HepG2 (cell line): ENCODE measurements around the gene SULT4A1. TPM values are rescaled to one million over a fixed set of nuclear protein-coding genes. Genes with fewer than 3 reads are reported as not detected.

Source experiments
- ATAC-seq: fragments of 200-7000 bp; cut with Tn5 transposase; 3 replicates; pipeline ENCODE4 v1.9.1; 2020; ENCODE audit warnings: mild to moderate bottlenecking, moderate library complexity
- BruUV-seq: library from RNA; stranded (reverse); fragments of 400-500 nt; replicated peaks from 2 replicates; lab custom pipeline; 2021; lab: Mats Ljungman, UMichigan
- CTCF ChIA-PET: fragments of 300-600 bp; formaldehyde crosslinking; extraction: SDS; loops from one replicate; lab custom pipeline; 2021; ENCODE audit warnings: low total read pairs, inconsistent platforms, low intra/inter-chr PET ratio; lab: Yijun Ruan, JAX
- POLR2A ChIA-PET: fragments of 350-600 bp; sonication (Branson Sonifier 250); formaldehyde crosslinking; loops from one replicate; lab custom pipeline; 2020; ENCODE audit warnings: antibody characterized with exemption, inconsistent platforms; lab: Yijun Ruan, JAX
- DNase-seq: peaks from one replicate; pipeline ENCODE4 v3.0.0-alpha.2; 2015; ENCODE audit warnings: low spot score
- FAIRE-seq: peaks from 3 replicates; lab custom pipeline; 2011; peaks lifted over from hg19 to GRCh38; lab: Jason Lieb, UNC
- H2AFZ ChIP-seq: one replicate; pipeline ENCODE4 v1.6.1; 2011; ENCODE audit warnings: low read length, inconsistent platforms
- H3K27ac ChIP-seq: fragments of 300-600 bp; 3 replicates; pipeline ENCODE4 v1.8.0; 2011; ENCODE audit warnings: mixed run types, mild to moderate bottlenecking, mixed read lengths, low read length, inconsistent platforms; ENCODE audit not compliant: insufficient read depth; ENCODE audit errors: extremely low read length
- H3K27me3 ChIP-seq, 2 experiments: fragments of 200-600 bp in 1 of 2; 2 replicates in 1 of 2; 3 replicates in 1 of 2; pipeline versions ENCODE4 v1.6.0 to v1.8.0; 2011; ENCODE audit warnings: low read length in 2 of 2, mild to moderate bottlenecking in 2 of 2, moderate library complexity in 2 of 2, inconsistent platforms in 1 of 2; ENCODE audit not compliant: insufficient read depth in 2 of 2, control insufficient read depth in 1 of 2
- H3K36me3 ChIP-seq, 2 experiments: fragments of 200-600 bp in 1 of 2; replicated peaks in 1 of 2; 2 replicates in 1 of 2; 3 replicates in 1 of 2; pipeline versions ENCODE4 v1.5.1 to v1.8.0; 2011; ENCODE audit warnings: low read length in 2 of 2, inconsistent platforms in 1 of 2; ENCODE audit not compliant: insufficient read depth in 2 of 2, control insufficient read depth in 1 of 2
- H3K4me1 ChIP-seq: 2 replicates; pipeline ENCODE4 v1.5.1; 2012; ENCODE audit warnings: low read length, inconsistent platforms; ENCODE audit not compliant: insufficient read depth
- H3K4me2 ChIP-seq: 2 replicates; pipeline ENCODE4 v1.6.0; 2011; ENCODE audit warnings: low read depth, low read length, inconsistent platforms
- H3K4me3 ChIP-seq, 3 experiments: fragments of 200-600 bp in 1 of 3; sonication (generic), shearing (Covaris generic) in 1 of 3; replicated peaks in 1 of 3; 2 replicates each; pipeline ENCODE4 v1.5.1; 2011 to 2016; ENCODE audit warnings: low read length in 3 of 3, inconsistent platforms in 2 of 3, low read depth in 2 of 3, mild to moderate bottlenecking in 2 of 3, control low read depth in 1 of 3, mixed read lengths in 1 of 3; ENCODE audit not compliant: insufficient read depth in 1 of 3
- H3K79me2 ChIP-seq: one replicate; pipeline ENCODE4 v1.6.1; 2011; ENCODE audit warnings: low read length, inconsistent platforms; ENCODE audit not compliant: insufficient read depth
- H3K9ac ChIP-seq: 2 replicates; pipeline ENCODE4 v1.6.0; 2011; ENCODE audit warnings: mild to moderate bottlenecking, low read depth, low read length, inconsistent platforms; ENCODE audit not compliant: insufficient read depth
- H3K9me3 ChIP-seq: 2 replicates; pipeline ENCODE4 v1.5.1; 2012; ENCODE audit warnings: mild to moderate bottlenecking, low read length
- H4K20me1 ChIP-seq: 2 replicates; pipeline ENCODE4 v1.6.0; 2011; ENCODE audit warnings: inconsistent platforms, mild to moderate bottlenecking, low read length, moderate library complexity; ENCODE audit not compliant: insufficient read depth
- JDP2 ChIP-seq: sonication (generic); formaldehyde crosslinking; IDR thresholded peaks from 2 replicates; pipeline ENCODE4 v1.8.1; 2022; ENCODE audit warnings: missing genetic modification reagents, borderline replicate concordance
- PBX3 ChIP-seq: sonication (generic); formaldehyde crosslinking; IDR thresholded peaks from 2 replicates; pipeline ENCODE4 v1.8.1; 2023; ENCODE audit warnings: missing genetic modification reagents, inconsistent platforms, borderline replicate concordance
- PHF8 ChIP-seq: sonication (generic); formaldehyde crosslinking; IDR thresholded peaks from 2 replicates; pipeline ENCODE4 v1.5.0; 2020; ENCODE audit warnings: missing genetic modification reagents
- PRDM15 ChIP-seq: sonication (generic); formaldehyde crosslinking; IDR thresholded peaks from 2 replicates; pipeline ENCODE4 v1.4.0; 2020; ENCODE audit warnings: missing genetic modification reagents
- RAD21 ChIP-seq: fragments of 450-650 bp; formaldehyde crosslinking; IDR thresholded peaks from 2 replicates; pipeline ENCODE4 v1.5.0; 2020; ENCODE audit warnings: mild to moderate bottlenecking
- SMAD3 ChIP-seq: sonication (generic); formaldehyde crosslinking; IDR thresholded peaks from 2 replicates; pipeline ENCODE4 v1.4.0; 2020; ENCODE audit warnings: missing genetic modification reagents
- TRIM24 ChIP-seq: sonication (generic); formaldehyde crosslinking; IDR thresholded peaks from 2 replicates; pipeline ENCODE4 v1.8.0; 2022; ENCODE audit warnings: mild to moderate bottlenecking, missing genetic modification reagents
- ZKSCAN8 ChIP-seq: IDR thresholded peaks from 2 replicates; pipeline ENCODE4 v1.6.1; 2016; ENCODE audit warnings: borderline replicate concordance, missing genetic modification reagents, missing compliant biosample characterization
- ZNF281 ChIP-seq: sonication (generic); formaldehyde crosslinking; IDR thresholded peaks from 2 replicates; pipeline ENCODE4 v1.4.0; 2020; ENCODE audit warnings: missing genetic modification reagents, borderline replicate concordance
- whole genome bisulfite sequencing: methylation state at CpG from one replicate; pipeline ENCODE4 v1.1.6; 2017; ENCODE audit warnings: low lambda C conversion rate; 5-methylcytosine and 5-hydroxymethylcytosine counted together
- in situ Hi-C: cut with HindIII; loops from 2 replicates; pipeline ENCODE4 v1.10.0; 2017; ENCODE audit warnings: low pct_unique_long_range_greater_than_20kb; ENCODE audit not compliant: extremely low pct_ligation_motif_present
- intact Hi-C: fragments of 100-400 bp; cut with micrococcal nuclease; formaldehyde crosslinking; loops from one replicate; pipeline ENCODE4 v1.10.0; 2022; ENCODE audit not compliant: unreplicated experiment
- polyA plus RNA-seq, 8 experiments: library from polyadenylated mRNA; depleted of rRNA in 3 of 8; stranded (reverse) in 7 of 8; unstranded in 1 of 8; fragments of >200 nt; fragmentation: Illumina TruSeq in 4 of 8; extraction: Trizol in 4 of 8; gene quantifications; 2 replicates each; pipeline versions ENCODE4 v1.2.1 to v1.2.3, GENCODE V29; 2011 to 2016; ENCODE audit warnings: low read depth in 4 of 8, missing spikeins in 1 of 8, mixed read lengths in 1 of 8; ENCODE audit not compliant: insufficient read depth in 1 of 8
- total RNA-seq, 5 experiments: library from RNA; depleted of rRNA; stranded (reverse); fragments of >200 nt; fragmentation: Illumina TruSeq; extraction: Trizol; gene quantifications; 2 replicates each; pipeline ENCODE4 v1.2.3, GENCODE V29; 2016; ENCODE audit warnings: low read depth in 1 of 5
- TF ChIP-seq, protein P1 (sequence below): sonication (generic); formaldehyde crosslinking; IDR thresholded peaks from 2 replicates; pipeline ENCODE4 v1.4.0; 2020; ENCODE audit warnings: mild to moderate bottlenecking, missing genetic modification reagents
- TF ChIP-seq, protein P2 (sequence below): sonication (generic); formaldehyde crosslinking; IDR thresholded peaks from 2 replicates; pipeline ENCODE4; 2020; ENCODE audit warnings: missing genetic modification reagents, mild to moderate bottlenecking, borderline replicate concordance

The SULT4A1 gene
- total and polyA plus RNA-seq, 2 of the 13 experiments (the other 11 are each of a cell fraction or from before 2014, with no cell fraction given): not detected

DNA sequence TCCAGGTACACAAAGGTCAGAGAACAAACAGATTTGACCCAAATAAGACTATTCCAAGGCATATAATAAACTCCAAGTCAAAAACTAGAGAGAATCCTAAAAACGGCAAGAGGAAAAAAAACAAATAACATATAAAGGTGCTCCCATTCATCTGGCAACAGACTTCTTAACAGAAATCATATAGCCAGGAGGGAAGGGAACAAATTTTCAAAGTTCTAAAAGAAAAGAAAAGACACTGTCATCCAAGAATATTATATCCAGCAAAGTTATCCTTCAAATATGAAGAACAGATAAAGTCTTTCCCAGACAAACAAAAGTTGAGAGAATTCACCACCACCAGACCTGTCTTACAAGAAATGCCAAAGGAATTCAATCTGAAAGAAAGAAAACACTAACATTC is 61.3 kb downstream of the SULT4A1 start:
- no peaks in the 10 kb centered on the region for H3K4me1 ChIP-seq
- CTCF ChIA-PET: no interaction called here
- no peaks in the 10 kb centered on the region for H4K20me1 ChIP-seq
- in situ Hi-C loops (no loop called here), intact Hi-C loops (no loop called here)
- ATAC-seq: no peak
- BruUV-seq: no TSS peak
- H2AFZ ChIP-seq: no peak overlapping the region
- WGBS: 8% methylated on average over 1 of the region's 1 CpG
- no peaks in the 10 kb centered on the region for H3K36me3 ChIP-seq
- no peak overlapping the region for H3K9ac ChIP-seq
- no peaks in the 10 kb centered on the region for H3K27me3 ChIP-seq
- 0 out of 2 replicates have a peak, but pooled peaks cover 15% of the 10 kb centered on the region for H3K9me3 ChIP-seq
- H3K4me2 ChIP-seq: no peak overlapping the region
- POLR2A ChIA-PET: no interaction called here
- FAIRE-seq: no peak
- DNase-seq: no peak
- H3K79me2 ChIP-seq: no peaks in the 10 kb centered on the region
- no peak overlapping the region for H3K4me3 ChIP-seq
- no peak overlapping the region for H3K27ac ChIP-seq
- TF ChIP-seq SMAD3: no peak
- no peak for TF ChIP-seq ZNF281 (CRISPR knock-in tag)
- TF ChIP-seq PHF8: no peak
- no peak for TF ChIP-seq ZKSCAN8 (CRISPR knock-in tag)
- no peak for TF ChIP-seq RAD21 (CRISPR knock-in tag)
- no peak for TF ChIP-seq PBX3 (CRISPR knock-in tag)
- TF ChIP-seq, protein P1, sequence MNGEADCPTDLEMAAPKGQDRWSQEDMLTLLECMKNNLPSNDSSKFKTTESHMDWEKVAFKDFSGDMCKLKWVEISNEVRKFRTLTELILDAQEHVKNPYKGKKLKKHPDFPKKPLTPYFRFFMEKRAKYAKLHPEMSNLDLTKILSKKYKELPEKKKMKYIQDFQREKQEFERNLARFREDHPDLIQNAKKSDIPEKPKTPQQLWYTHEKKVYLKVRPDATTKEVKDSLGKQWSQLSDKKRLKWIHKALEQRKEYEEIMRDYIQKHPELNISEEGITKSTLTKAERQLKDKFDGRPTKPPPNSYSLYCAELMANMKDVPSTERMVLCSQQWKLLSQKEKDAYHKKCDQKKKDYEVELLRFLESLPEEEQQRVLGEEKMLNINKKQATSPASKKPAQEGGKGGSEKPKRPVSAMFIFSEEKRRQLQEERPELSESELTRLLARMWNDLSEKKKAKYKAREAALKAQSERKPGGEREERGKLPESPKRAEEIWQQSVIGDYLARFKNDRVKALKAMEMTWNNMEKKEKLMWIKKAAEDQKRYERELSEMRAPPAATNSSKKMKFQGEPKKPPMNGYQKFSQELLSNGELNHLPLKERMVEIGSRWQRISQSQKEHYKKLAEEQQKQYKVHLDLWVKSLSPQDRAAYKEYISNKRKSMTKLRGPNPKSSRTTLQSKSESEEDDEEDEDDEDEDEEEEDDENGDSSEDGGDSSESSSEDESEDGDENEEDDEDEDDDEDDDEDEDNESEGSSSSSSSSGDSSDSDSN (CRISPR knock-in tag): no peak
- TF ChIP-seq TRIM24 (CRISPR knock-in tag): no peak
- TF ChIP-seq JDP2 (CRISPR knock-in tag): no peak
- TF ChIP-seq, protein P2, sequence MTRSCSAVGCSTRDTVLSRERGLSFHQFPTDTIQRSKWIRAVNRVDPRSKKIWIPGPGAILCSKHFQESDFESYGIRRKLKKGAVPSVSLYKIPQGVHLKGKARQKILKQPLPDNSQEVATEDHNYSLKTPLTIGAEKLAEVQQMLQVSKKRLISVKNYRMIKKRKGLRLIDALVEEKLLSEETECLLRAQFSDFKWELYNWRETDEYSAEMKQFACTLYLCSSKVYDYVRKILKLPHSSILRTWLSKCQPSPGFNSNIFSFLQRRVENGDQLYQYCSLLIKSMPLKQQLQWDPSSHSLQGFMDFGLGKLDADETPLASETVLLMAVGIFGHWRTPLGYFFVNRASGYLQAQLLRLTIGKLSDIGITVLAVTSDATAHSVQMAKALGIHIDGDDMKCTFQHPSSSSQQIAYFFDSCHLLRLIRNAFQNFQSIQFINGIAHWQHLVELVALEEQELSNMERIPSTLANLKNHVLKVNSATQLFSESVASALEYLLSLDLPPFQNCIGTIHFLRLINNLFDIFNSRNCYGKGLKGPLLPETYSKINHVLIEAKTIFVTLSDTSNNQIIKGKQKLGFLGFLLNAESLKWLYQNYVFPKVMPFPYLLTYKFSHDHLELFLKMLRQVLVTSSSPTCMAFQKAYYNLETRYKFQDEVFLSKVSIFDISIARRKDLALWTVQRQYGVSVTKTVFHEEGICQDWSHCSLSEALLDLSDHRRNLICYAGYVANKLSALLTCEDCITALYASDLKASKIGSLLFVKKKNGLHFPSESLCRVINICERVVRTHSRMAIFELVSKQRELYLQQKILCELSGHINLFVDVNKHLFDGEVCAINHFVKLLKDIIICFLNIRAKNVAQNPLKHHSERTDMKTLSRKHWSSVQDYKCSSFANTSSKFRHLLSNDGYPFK (CRISPR knock-in tag): no peak
- TF ChIP-seq PRDM15 (CRISPR knock-in tag): no peak
